GM19452 (cell line): ENCODE measurements around the gene GNG4.
"Not testable (repeated sequence)": the region's sequence is repeated elsewhere in the genome, so short reads cannot be mapped to it uniquely, and the experiment has no call there.

ENCODE experiments used
- ATAC-seq: cut with Tn5 transposase; IDR thresholded peaks from one replicate; pipeline ENCODE4 v1.9.1; 2021; ENCODE audit not compliant: unreplicated experiment

GNG4 gene

GRCh38 chr1:235586992-235587391 lies 62.6 kb downstream of the GNG4 start:
- ATAC-seq: no peak

GRCh38 chr1:235586413-235586812 lies 63.2 kb downstream of the GNG4 start:
- ATAC-seq: no peak

GRCh38 chr1:235584973-235585372 lies 64.6 kb downstream of the GNG4 start:
- no peak for ATAC-seq

GRCh38 chr1:235583511-235584001 lies 66.0 kb downstream of the GNG4 start:
- ATAC-seq: no peak

GRCh38 chr1:235582130-235582529 lies 67.5 kb downstream of the GNG4 start:
- ATAC-seq: no peak

GRCh38 chr1:235579891-235580290 lies 69.7 kb downstream of the GNG4 start:
- ATAC-seq: no peak

GRCh38 chr1:235575597-235575996 lies 74.0 kb downstream of the GNG4 start:
- ATAC-seq: no peak

- ATAC-seq: no peak
These were observed 75.7 kb downstream of the GNG4 start for GRCh38 chr1:235573880-235574279.

- ATAC-seq: not testable (repeated sequence)
These were observed 76.6 kb downstream of the GNG4 start for GRCh38 chr1:235572971-235573370.

- ATAC-seq: no peak
These were observed 78.1 kb downstream of the GNG4 start for GRCh38 chr1:235571482-235571881.

- ATAC-seq: no peak
These were observed 81.6 kb downstream of the GNG4 start for GRCh38 chr1:235567812-235568503.

GRCh38 chr1:235566084-235566483 lies 83.5 kb downstream of the GNG4 start:
- ATAC-seq: no peak

GRCh38 chr1:235563513-235564061 lies 86.0 kb downstream of the GNG4 start:
- no peak for ATAC-seq

- ATAC-seq: no peak
These were observed 87.0 kb downstream of the GNG4 start for GRCh38 chr1:235562589-235562988.

- ATAC-seq: no peak
These were observed 90.9 kb downstream of the GNG4 start for GRCh38 chr1:235558621-235559169.

GRCh38 chr1:235557495-235557894 lies 92.1 kb downstream of the GNG4 start:
- ATAC-seq: no peak

GRCh38 chr1:235556807-235557206 lies 92.8 kb downstream of the GNG4 start:
- no peak for ATAC-seq

- ATAC-seq: no peak
These were observed 96.5 kb downstream of the GNG4 start for GRCh38 chr1:235553112-235553551.

GRCh38 chr1:235552146-235552716 lies 97.4 kb downstream of the GNG4 start:
- ATAC-seq: no peak

GRCh38 chr1:235549351-235550139 lies 100.0 kb downstream of the GNG4 start:
- no peak for ATAC-seq
